Mononuclear cell (primary cell): ENCODE results near the gene GCDH. TPM values are rescaled to one million over a fixed set of nuclear protein-coding genes. Genes with fewer than 3 reads are reported as not detected.

Source experiments
- H3K27me3 ChIP-seq: 2 replicates; pipeline ENCODE4 v1.6.0; 2011; ENCODE audit warnings: low read length, control low read depth; ENCODE audit not compliant: insufficient read depth
- H3K4me1 ChIP-seq: 2 replicates; pipeline ENCODE4 v1.5.1; 2011; ENCODE audit warnings: mild to moderate bottlenecking, low read length, control low read depth; ENCODE audit not compliant: insufficient read depth
- H3K4me3 ChIP-seq: 2 replicates; pipeline ENCODE4 v1.5.1; 2011; ENCODE audit warnings: mild to moderate bottlenecking, low read length, moderate library complexity
- H3K9me3 ChIP-seq: 2 replicates; pipeline ENCODE4 v1.5.1; 2011; ENCODE audit warnings: low read depth, mild to moderate bottlenecking, control low read depth, low read length
- total RNA-seq: library from RNA; depleted of rRNA; stranded (reverse); fragments of >200 nt; gene quantifications from one replicate; pipeline ENCODE4 v1.2.3, GENCODE V29; 2012

GCDH gene
- total RNA-seq, 1 donor = 12.9 TPM

DNA sequence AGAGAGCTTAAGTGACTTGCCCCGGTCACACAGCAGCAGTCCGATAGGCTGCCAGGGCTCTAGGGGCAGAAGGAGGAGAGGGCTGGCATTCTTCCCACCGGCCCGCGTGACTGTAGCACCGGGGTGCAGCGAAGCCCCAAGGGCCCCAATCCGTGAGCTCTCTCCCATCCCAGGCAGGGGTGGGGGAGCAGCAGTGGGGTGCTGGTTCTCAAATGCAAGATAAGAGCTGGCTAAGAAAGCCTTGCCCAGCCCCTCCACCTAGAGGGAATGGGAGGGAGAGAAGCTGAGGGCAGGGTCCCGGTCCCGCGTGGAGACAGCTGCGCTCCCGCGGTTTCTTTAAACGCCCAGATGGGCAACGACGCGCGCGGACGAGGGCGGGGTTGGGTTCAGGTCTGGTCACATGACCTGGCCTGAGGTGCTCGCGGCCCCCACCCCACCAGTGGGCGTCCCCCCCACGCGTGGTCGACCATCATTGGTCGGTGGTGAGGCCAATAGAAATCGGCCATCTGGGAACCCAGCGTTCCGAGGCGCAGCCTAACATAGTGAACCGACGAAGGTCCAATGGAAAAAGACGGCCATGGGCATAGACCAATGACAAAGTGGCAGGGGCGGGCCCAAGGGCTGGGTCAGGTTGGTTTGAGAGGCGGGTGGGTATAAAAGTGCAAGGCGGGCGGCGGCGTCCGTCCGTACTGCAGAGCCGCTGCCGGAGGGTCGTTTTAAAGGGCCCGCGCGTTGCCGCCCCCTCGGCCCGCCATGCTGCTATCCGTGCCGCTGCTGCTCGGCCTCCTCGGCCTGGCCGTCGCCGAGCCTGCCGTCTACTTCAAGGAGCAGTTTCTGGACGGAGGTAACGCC is 47.2 kb downstream of the GCDH start, which contains the start of gene CALR:
TSS of gene CALR (plus strand) at position 683 of the 852 bp plus-strand sequence. CDS start at position 754, 71 bp downstream.
- peak within 1 kb of the TSS; percentile 95 for H3K4me3 ChIP-seq
- no peaks in the 10 kb centered on the region for H3K9me3 ChIP-seq
- no peaks in the 10 kb centered on the region for H3K27me3 ChIP-seq
- peaks cover 68% of the 10 kb centered on the region for H3K4me1 ChIP-seq

DNA sequence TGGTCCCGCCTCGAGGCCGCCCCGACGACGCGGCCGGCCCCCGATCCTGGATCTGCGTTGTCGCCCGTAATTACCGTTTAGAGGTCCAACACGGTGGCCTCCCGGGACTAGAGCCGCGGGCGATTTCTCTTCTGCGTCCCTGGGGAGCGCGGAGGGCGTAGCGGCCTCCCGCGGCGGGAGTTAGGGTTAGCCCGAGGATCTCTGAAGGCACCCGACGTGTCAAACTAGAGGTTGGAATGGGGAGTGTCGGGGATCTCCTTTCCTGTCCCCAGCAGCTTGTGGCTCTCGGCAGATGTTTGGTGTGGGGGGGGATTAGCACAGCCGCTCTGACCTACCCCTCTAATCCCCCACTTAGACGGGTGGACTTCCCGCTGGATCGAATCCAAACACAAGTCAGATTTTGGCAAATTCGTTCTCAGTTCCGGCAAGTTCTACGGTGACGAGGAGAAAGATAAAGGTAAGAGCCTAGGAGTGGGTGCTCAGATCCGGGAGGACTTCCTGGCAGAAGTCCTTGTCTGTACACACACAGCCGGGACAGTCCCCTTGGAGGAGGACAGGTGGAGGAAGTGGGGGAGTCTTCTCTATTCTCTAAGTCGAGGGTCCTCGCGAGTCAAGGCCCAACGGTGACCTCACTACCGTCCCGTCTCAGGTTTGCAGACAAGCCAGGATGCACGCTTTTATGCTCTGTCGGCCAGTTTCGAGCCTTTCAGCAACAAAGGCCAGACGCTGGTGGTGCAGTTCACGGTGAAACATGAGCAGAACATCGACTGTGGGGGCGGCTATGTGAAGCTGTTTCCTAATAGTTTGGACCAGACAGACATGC is 48.0 kb downstream of the GCDH start:
- peaks cover 69% of the 10 kb centered on the region for H3K4me1 ChIP-seq
- H3K4me3 ChIP-seq = peak overlapping the region; percentile 95
- H3K27me3 ChIP-seq = no peaks in the 10 kb centered on the region
- H3K9me3 ChIP-seq = no peaks in the 10 kb centered on the region

DNA sequence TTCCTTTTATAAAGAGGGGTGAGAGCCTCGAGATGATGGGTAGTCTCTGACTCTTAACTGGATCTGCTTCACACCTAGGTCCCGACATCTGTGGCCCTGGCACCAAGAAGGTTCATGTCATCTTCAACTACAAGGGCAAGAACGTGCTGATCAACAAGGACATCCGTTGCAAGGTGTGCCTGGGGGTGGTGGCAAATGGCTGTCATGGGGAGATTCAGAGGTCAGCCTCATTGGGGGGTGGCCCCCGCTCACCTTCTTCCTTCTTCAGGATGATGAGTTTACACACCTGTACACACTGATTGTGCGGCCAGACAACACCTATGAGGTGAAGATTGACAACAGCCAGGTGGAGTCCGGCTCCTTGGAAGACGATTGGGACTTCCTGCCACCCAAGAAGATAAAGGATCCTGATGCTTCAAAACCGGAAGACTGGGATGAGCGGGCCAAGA is 49.0 kb downstream of the GCDH start:
- H3K4me1 ChIP-seq = peaks cover 72% of the 10 kb centered on the region
- H3K9me3 ChIP-seq = no peaks in the 10 kb centered on the region
- peak overlapping the region; percentile 95 for H3K4me3 ChIP-seq
- no peaks in the 10 kb centered on the region for H3K27me3 ChIP-seq

DNA sequence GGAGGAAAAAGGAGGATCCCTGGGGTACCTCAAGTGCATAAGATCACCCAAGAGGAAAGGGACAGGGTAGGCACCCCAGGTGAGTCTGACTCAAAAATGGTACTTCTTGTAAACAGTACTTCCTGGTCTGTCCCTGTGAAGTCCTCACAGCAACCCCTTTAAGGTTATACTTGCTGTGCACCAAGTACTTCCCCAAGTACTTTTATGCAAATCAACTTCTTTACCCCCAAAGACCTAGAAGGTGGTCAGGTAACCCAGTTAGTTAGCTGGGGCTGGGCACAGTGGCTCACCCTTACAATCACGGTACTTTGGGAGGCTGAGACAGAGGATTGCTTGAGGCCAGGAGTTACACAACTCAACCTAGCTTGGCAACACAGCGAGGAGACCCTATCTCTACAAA is 49.9 kb downstream of the GCDH start:
- no peaks in the 10 kb centered on the region for H3K9me3 ChIP-seq
- no peak overlapping the region for H3K4me3 ChIP-seq
- H3K4me1 ChIP-seq = peaks cover 76% of the 10 kb centered on the region
- no peaks in the 10 kb centered on the region for H3K27me3 ChIP-seq

DNA sequence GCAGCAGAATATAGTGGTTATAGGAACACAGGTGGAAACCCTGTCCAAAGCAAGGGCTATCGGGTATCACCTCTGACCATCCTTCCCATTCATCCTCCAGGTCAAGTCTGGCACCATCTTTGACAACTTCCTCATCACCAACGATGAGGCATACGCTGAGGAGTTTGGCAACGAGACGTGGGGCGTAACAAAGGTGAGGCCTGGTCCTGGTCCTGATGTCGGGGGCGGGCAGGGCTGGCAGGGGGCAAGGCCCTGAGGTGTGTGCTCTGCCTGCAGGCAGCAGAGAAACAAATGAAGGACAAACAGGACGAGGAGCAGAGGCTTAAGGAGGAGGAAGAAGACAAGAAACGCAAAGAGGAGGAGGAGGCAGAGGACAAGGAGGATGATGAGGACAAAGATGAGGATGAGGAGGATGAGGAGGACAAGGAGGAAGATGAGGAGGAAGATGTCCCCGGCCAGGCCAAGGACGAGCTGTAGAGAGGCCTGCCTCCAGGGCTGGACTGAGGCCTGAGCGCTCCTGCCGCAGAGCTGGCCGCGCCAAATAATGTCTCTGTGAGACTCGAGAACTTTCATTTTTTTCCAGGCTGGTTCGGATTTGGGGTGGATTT is 52.6 kb downstream of the GCDH start:
- Histone ChIP-seq H3K4me1 (peaks cover 68% of the 10 kb centered on the region), H3K27me3 (no peaks in the 10 kb centered on the region), H3K9me3 (no peaks in the 10 kb centered on the region), H3K4me3 (no peak overlapping the region)

DNA sequence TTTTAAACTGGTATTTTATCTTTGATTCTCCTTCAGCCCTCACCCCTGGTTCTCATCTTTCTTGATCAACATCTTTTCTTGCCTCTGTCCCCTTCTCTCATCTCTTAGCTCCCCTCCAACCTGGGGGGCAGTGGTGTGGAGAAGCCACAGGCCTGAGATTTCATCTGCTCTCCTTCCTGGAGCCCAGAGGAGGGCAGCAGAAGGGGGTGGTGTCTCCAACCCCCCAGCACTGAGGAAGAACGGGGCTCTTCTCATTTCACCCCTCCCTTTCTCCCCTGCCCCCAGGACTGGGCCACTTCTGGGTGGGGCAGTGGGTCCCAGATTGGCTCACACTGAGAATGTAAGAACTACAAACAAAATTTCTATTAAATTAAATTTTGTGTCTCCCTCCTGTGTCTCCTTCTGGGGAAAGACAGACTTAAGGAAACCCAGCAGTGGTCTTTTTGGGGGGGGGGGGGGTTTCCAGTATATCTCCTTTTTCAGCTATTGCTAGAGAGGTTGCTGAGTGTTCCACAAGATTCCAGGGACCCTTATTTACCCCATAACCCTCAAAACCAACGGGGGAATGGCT is 53.2 kb downstream of the GCDH start:
- Histone ChIP-seq H3K27me3 (no peaks in the 10 kb centered on the region), H3K4me1 (peaks cover 66% of the 10 kb centered on the region), H3K9me3 (no peaks in the 10 kb centered on the region), H3K4me3 (no peak overlapping the region)

DNA sequence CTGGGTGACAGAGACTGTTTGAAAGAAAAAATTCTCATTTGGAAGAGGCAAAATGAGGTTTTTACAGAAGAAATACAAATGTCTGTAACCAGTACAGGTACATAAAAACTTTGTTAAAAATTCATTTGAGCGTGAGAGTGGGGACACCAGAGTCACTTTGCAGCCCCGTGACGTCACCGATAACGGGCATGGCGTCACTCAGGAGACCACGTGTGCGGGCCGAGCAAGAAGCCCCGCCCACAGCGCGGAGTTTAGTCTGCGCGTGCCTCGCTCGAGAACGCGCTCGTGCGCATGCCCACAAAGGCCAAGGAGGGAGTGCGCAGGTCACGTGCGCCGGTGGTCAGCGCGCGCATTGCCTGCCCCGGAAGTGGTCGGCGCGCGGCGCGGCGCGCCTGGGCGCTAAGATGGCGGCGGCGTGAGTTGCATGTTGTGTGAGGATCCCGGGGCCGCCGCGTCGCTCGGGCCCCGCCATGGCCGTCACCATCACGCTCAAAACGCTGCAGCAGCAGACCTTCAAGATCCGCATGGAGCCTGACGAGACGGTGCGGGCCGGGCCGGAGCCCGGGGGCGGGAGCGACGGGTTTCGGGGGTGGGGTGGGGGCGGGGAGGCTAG is 54.6 kb downstream of the GCDH start, which contains the start of gene RAD23A:
TSS of gene RAD23A (plus strand) at position 384 of the 613 bp plus-strand sequence. CDS start at position 471, 87 bp downstream.
- Histone ChIP-seq H3K4me3 (peak within 1 kb of the TSS; percentile 70), H3K27me3 (no peaks in the 10 kb centered on the region), H3K9me3 (no peaks in the 10 kb centered on the region), H3K4me1 (peaks cover 58% of the 10 kb centered on the region)

DNA sequence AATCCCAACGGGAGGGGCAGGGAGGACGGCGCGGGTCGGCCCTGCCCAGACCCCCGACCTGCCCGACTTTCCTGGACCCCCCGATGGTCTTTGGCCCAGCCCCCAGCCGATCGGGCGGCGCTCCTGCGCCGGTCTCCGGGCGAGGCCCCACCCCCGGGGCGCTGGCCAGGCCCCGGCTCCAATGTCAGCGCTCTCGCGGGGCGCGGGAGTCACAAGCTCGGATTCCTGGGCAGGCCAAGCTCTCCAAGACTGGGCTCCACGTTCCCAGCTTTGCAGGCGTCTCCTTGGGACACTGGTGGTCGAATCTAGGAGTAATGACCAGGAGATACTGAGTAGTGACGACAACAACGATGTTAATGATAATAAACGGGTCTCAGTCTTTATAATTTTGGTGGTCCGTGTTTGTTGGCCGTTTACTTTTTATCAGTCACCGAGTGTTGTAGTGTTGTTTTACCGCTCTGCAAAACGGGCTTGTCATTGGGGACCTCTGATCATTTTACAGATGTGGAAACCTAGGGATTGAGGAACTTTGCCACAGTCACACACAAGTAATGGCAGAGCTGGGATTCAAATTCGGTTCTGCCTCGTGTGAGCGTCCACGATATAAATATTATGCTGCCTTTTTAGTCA is 55.2 kb downstream of the GCDH start:
- Histone ChIP-seq H3K4me1 (peaks cover 52% of the 10 kb centered on the region), H3K27me3 (no peaks in the 10 kb centered on the region), H3K4me3 (peak overlapping the region; percentile 70), H3K9me3 (no peaks in the 10 kb centered on the region)

DNA sequence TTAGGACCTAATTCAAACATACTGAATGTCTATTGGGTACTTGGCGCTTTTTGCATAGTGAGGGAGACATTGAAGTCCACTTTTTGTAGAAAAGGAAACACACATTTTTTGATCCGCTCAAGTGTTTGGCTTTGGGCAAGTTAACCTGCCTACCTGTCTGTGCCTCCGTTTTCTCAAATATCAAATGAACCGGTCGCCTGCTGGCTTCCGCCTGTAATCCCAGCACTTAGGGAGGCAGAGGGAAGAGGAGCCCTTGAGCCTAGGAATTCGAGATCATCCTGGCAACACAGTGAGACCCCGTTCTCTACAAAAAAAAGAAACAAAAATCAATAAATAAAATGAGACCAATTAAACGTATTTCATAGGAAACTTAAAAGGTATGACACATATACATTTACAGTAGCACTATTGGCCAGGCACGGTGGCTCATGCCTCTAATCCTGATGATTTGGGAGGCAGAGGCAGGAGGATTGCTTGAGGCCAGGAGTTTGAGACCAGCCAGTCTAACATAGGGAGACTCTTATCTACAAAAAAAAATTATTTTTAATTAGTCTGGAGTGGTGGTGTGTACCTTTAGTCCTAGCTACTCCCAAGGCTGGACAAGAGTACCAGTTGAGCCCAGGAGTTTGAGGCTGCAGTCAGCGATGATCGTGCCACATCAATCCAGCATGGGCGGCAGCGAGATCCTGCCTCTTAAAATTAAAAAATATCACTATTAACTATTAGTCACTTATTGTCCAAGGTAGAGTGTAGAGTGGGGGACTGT is 56.0 kb downstream of the GCDH start:
- Histone ChIP-seq H3K4me1 (peaks cover 45% of the 10 kb centered on the region), H3K4me3 (peak overlapping the region; percentile 70), H3K9me3 (no peaks in the 10 kb centered on the region)

DNA sequence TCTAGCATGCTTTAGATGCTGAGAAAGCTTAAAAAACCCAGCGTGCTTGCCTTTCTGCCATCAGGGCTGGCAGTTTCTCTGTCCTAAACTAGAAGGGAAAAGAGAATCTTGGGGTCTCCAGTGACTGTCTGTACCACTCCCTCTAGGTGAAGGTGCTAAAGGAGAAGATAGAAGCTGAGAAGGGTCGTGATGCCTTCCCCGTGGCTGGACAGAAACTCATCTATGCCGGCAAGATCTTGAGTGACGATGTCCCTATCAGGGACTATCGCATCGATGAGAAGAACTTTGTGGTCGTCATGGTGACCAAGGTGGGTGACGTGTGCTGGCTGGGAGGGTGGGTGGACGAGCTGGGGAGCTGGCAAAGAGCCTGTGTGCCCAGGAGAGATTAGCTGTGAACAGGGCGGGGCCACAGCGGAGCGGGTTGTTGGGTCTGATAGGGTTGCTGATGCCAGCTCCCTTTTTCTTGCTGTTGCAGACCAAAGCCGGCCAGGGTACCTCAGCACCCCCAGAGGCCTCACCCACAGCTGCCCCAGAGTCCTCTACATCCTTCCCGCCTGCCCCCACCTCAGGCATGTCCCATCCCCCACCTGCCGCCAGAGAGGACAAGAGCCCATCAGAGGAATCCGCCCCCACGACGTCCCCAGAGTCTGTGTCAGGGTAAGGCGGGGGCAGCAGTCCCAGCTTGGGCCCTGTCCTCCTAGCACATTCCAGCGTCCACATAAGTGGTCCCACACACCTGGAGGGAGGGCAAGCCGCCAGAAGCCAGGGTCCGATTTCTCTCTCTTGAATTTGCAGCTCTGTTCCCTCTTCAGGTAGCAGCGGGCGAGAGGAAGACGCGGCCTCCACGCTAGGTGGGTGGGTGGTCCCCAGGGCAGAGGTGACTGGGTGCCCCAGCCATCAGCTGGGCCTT is 57.0 kb downstream of the GCDH start:
- Histone ChIP-seq H3K4me3 (no peak overlapping the region), H3K9me3 (no peaks in the 10 kb centered on the region), H3K27me3 (no peaks in the 10 kb centered on the region), H3K4me1 (peaks cover 46% of the 10 kb centered on the region)

More for the DNA sequence above, 56.0 kb downstream of the GCDH start:
- H3K27me3 ChIP-seq = no peaks in the 10 kb centered on the region

DNA sequence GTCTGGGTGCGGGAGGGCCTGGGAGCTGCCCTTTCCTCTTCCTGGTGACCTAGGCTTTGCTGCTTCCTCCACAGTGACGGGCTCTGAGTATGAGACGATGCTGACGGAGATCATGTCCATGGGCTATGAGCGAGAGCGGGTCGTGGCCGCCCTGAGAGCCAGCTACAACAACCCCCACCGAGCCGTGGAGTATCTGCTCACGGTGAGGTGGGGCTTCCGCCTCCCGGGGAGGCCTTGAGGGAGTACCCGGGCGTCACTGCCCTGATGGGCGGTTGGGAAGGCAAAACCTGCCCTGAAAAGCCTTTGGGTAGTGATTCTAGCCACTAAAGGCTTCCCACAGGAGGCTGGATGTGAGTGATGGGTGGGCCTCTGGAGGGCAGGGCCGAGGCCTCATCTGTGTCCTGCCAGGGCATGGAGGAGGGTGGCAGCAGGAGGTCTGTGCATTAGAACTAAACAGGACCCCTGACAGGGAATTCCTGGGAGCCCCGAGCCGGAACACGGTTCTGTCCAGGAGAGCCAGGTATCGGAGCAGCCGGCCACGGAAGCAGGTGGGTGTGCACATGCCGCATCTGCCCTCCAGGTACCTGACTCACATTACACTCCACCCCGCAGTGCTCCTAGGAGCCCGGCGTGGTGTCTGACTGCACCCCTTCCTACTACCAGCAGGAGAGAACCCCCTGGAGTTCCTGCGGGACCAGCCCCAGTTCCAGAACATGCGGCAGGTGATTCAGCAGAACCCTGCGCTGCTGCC is 57.8 kb downstream of the GCDH start:
- no peaks in the 10 kb centered on the region for H3K9me3 ChIP-seq
- H3K4me1 ChIP-seq = peaks cover 49% of the 10 kb centered on the region
- H3K27me3 ChIP-seq = no peaks in the 10 kb centered on the region
- no peak overlapping the region for H3K4me3 ChIP-seq
